H9 (cell line): ENCODE results near the gene OR14I1. TPM values are rescaled to one million over a fixed set of nuclear protein-coding genes. Genes with fewer than 3 reads are reported as not detected.

Experiments used
- DNase-seq: peaks from one replicate; pipeline ENCODE4 v3.0.0-alpha.2; 2017
- H2AFZ ChIP-seq: one replicate; pipeline ENCODE4 v1.6.1; 2013; ENCODE audit warnings: mild to moderate bottlenecking, low read length, control low read depth, moderate library complexity
- H2AK5ac ChIP-seq: 2 replicates; pipeline ENCODE4 v1.6.1; 2013; ENCODE audit warnings: low read length, control low read depth, mixed read lengths; ENCODE audit not compliant: insufficient read length
- H2BK120ac ChIP-seq: one replicate; pipeline ENCODE4 v1.6.1; 2013; ENCODE audit warnings: low read depth, mild to moderate bottlenecking, low read length, control low read depth, inconsistent platforms; ENCODE audit not compliant: poor library complexity, severe bottlenecking
- H2BK12ac ChIP-seq: 2 replicates; pipeline ENCODE4 v1.6.1; 2013; ENCODE audit warnings: low read length, control low read depth, mixed read lengths, low read depth; ENCODE audit not compliant: insufficient read length
- H2BK15ac ChIP-seq: 2 replicates; pipeline ENCODE4 v1.6.1; 2013; ENCODE audit warnings: low read depth, low read length, control low read depth
- H2BK20ac ChIP-seq: one replicate; pipeline ENCODE4 v1.6.1; 2013; ENCODE audit warnings: low read depth, mild to moderate bottlenecking, low read length, control low read depth, inconsistent platforms; ENCODE audit not compliant: poor library complexity, severe bottlenecking
- H2BK5ac ChIP-seq: 2 replicates; pipeline ENCODE4 v1.6.1; 2013; ENCODE audit warnings: low read length, control low read depth, mixed read lengths; ENCODE audit not compliant: insufficient read length
- H3K14ac ChIP-seq: 2 replicates; pipeline ENCODE4 v1.6.1; 2013; ENCODE audit warnings: low read length, control low read depth; ENCODE audit not compliant: insufficient read depth
- H3K18ac ChIP-seq: 2 replicates; pipeline ENCODE4 v1.6.1; 2013; ENCODE audit warnings: low read depth, mild to moderate bottlenecking, mixed read lengths, low read length, control low read depth; ENCODE audit not compliant: insufficient read length
- H3K23ac ChIP-seq: 2 replicates; pipeline ENCODE4 v1.6.1; 2013; ENCODE audit warnings: low read length, control low read depth, mixed read lengths, low read depth; ENCODE audit not compliant: insufficient read length
- H3K23me2 ChIP-seq: 2 replicates; pipeline ENCODE4 v1.6.1; 2013; ENCODE audit warnings: low read depth, mild to moderate bottlenecking, mixed read lengths, low read length, control low read depth; ENCODE audit not compliant: insufficient read length, poor library complexity, severe bottlenecking
- H3K27ac ChIP-seq: 2 replicates; pipeline ENCODE4 v1.5.1; 2013; ENCODE audit warnings: low read length, control low read depth, mixed read lengths, low read depth; ENCODE audit not compliant: insufficient read length
- H3K27me3 ChIP-seq: 2 replicates; pipeline ENCODE4 v1.6.1; 2013; ENCODE audit warnings: low read length, control low read depth, inconsistent platforms; ENCODE audit not compliant: insufficient read depth
- H3K4ac ChIP-seq: 2 replicates; pipeline ENCODE4 v1.6.1; 2013; ENCODE audit warnings: low read depth, mild to moderate bottlenecking, control low read depth, inconsistent platforms, low read length, moderate library complexity
- H3K4me1 ChIP-seq: 2 replicates; pipeline ENCODE4 v1.6.1; 2013; ENCODE audit warnings: low read length, control low read depth, inconsistent platforms; ENCODE audit not compliant: insufficient read depth
- H3K4me2 ChIP-seq: 2 replicates; pipeline ENCODE4 v1.6.1; 2013; ENCODE audit warnings: low read length, control low read depth, mixed read lengths; ENCODE audit not compliant: insufficient read length, insufficient read depth
- H3K56ac ChIP-seq: 2 replicates; pipeline ENCODE4 v1.6.1; 2013; ENCODE audit warnings: low read depth, mild to moderate bottlenecking, mixed read lengths, low read length, control low read depth; ENCODE audit not compliant: insufficient read length
- H3K79me1 ChIP-seq: 2 replicates; pipeline ENCODE4 v1.6.1; 2013; ENCODE audit warnings: low read depth, mild to moderate bottlenecking, moderate library complexity, low read length, control low read depth, inconsistent platforms; ENCODE audit not compliant: insufficient read depth, poor library complexity, severe bottlenecking
- H3K79me2 ChIP-seq: 2 replicates; pipeline ENCODE4 v1.6.1; 2013; ENCODE audit warnings: low read length, control low read depth, inconsistent platforms; ENCODE audit not compliant: insufficient read depth
- H3K9ac ChIP-seq: 2 replicates; pipeline ENCODE4 v1.6.1; 2013; ENCODE audit warnings: low read length, control low read depth, mixed read lengths; ENCODE audit not compliant: insufficient read length; ENCODE audit errors: extremely low read depth
- H3K9me3 ChIP-seq: one replicate; pipeline ENCODE4 v1.6.1; 2013; ENCODE audit warnings: low read depth, low read length, inconsistent platforms; ENCODE audit not compliant: control insufficient read depth
- H3T11ph ChIP-seq: one replicate; pipeline ENCODE4 v1.6.1; 2013; ENCODE audit warnings: mild to moderate bottlenecking, low read length, control low read depth, inconsistent platforms
- H4K20me1 ChIP-seq: one replicate; pipeline ENCODE4 v1.6.1; 2013; ENCODE audit not compliant: control insufficient read depth, insufficient read length, insufficient read depth
- H4K5ac ChIP-seq: 2 replicates; pipeline ENCODE4 v1.6.1; 2013; ENCODE audit warnings: low read depth, mild to moderate bottlenecking, mixed read lengths, low read length, control low read depth; ENCODE audit not compliant: insufficient read length
- H4K8ac ChIP-seq: replicated peaks from 2 replicates; pipeline ENCODE4 v1.6.1; 2013; ENCODE audit warnings: low read length, control low read depth, mixed read lengths, low read depth; ENCODE audit not compliant: insufficient read length
- H4K91ac ChIP-seq: 2 replicates; pipeline ENCODE4 v1.6.1; 2013; ENCODE audit warnings: low read depth, mild to moderate bottlenecking, moderate library complexity, mixed read lengths, low read length, control low read depth; ENCODE audit not compliant: insufficient read length
- H3K27ac Mint-ChIP-seq, 3 experiments: 2 replicates in 2 of 3; 3 replicates in 1 of 3; pipeline ENCODE4 v1.8.0; 2020 to 2021; ENCODE audit warnings: mixed read lengths in 3 of 3, mild to moderate bottlenecking in 1 of 3, moderate library complexity in 1 of 3
- H3K27me3 Mint-ChIP-seq: 2 replicates; pipeline ENCODE4 v1.8.0; 2021; ENCODE audit warnings: low read depth, mild to moderate bottlenecking, moderate library complexity, mixed read lengths
- H3K36me3 Mint-ChIP-seq, 3 experiments: 2 replicates in 2 of 3; 3 replicates in 1 of 3; pipeline ENCODE4 v1.8.0; 2020 to 2021; ENCODE audit warnings: low read depth in 3 of 3, mixed read lengths in 3 of 3; ENCODE audit not compliant: insufficient read depth in 1 of 3
- H3K4me1 Mint-ChIP-seq, 2 experiments: 2 replicates each; pipeline ENCODE4 v1.8.0; 2020; ENCODE audit warnings: mixed read lengths in 2 of 2
- H3K4me3 Mint-ChIP-seq, 2 experiments: 2 replicates in 1 of 2; 3 replicates in 1 of 2; pipeline ENCODE4 v1.8.0; 2020 to 2021; ENCODE audit warnings: mild to moderate bottlenecking in 2 of 2, mixed read lengths in 2 of 2, moderate library complexity in 1 of 2
- H3K9me3 Mint-ChIP-seq, 2 experiments: 2 replicates in 1 of 2; 3 replicates in 1 of 2; pipeline ENCODE4 v1.8.0; 2020; ENCODE audit warnings: mild to moderate bottlenecking in 2 of 2, mixed read lengths in 2 of 2, moderate library complexity in 1 of 2
- WGBS: extraction: QIAGEN DNeasy Blood & Tissue Kit; methylation state at CpG from one replicate; pipeline ENCODE4 v1.1.7; 2013; ENCODE audit warnings: missing lambda C conversion rate, low lambda C conversion rate, mixed read lengths; ENCODE audit not compliant: insufficient read length; ENCODE audit errors: extremely low coverage; 5-methylcytosine and 5-hydroxymethylcytosine counted together
- total RNA-seq: library from RNA; stranded (reverse); gene quantifications from 2 replicates; pipeline ENCODE4 v1.2.1, GENCODE V29; 2021
- TF ChIP-seq, protein P1 (sequence below): fragments of 200-600 bp; sonication (generic); conservative IDR thresholded peaks from 3 replicates; pipeline ENCODE4 v1.8.0; 2021; ENCODE audit warnings: antibody characterized with exemption, mild to moderate bottlenecking

OR14I1 gene
- total RNA-seq, 1 experiment from 2014 or later: not detected

DNA sequence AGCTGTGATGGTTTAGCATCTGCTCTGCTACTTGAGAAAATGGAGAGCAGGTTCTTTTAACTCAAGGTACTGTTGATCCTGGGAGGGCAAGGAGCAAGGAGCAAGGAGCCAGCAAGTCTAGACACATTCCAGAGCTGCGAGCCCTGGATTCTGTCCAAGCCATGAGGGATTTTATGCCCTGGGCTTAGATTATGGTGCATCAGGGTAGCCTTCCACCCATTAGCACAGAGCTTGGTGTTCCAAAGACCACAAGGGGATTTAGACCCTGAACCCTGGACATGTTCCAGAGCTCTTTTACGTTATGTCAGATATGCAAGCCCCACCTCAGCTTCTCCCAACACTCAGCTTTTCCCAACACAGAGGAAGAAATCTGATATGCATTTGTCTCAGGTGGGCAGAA, 2.0 kb upstream of the OR14I1 start:
- H3T11ph ChIP-seq: no peak overlapping the region
- H3K9me3 Mint-ChIP-seq: peaks cover 8 to 11% of the 10 kb centered on the region in 2 experiments
- no peak overlapping the region for H3K4me3 Mint-ChIP-seq

More for the DNA sequence above, 2.0 kb upstream of the OR14I1 start:
- Histone ChIP-seq H3K18ac (no peak overlapping the region), H3K27ac (no peak overlapping the region), H3K4me2 (no peak overlapping the region), H2BK120ac (no peak overlapping the region), H4K8ac (no peak overlapping the region), H2BK20ac (no peak overlapping the region), H3K14ac (no peak overlapping the region), H2AK5ac (no peak overlapping the region), H3K9me3 (peaks cover 82% of the 10 kb centered on the region), H3K23me2 (no peaks in the 10 kb centered on the region), H3K4ac (no peak overlapping the region), H3K23ac (no peak overlapping the region), H3K79me2 (no peaks in the 10 kb centered on the region), H4K20me1 (no peaks in the 10 kb centered on the region), H4K91ac (no peak overlapping the region), H4K5ac (no peak overlapping the region), H3K27me3 (no peaks in the 10 kb centered on the region), H3K56ac (no peak overlapping the region), H3K79me1 (no peaks in the 10 kb centered on the region), H3K4me1 (no peaks in the 10 kb centered on the region), H3K9ac (no peak overlapping the region), H2BK15ac (no peak overlapping the region), H2AFZ (no peak overlapping the region), H2BK12ac (no peak overlapping the region), H2BK5ac (no peak overlapping the region)
- Mint-ChIP-seq H3K4me1 (no peaks in the 10 kb centered on the region), H3K27ac (no peak overlapping the region), H3K27me3 (no peaks in the 10 kb centered on the region), H3K36me3 (peaks cover 0 to 25% (median 7%) of the 10 kb centered on the region in 3 experiments; a peak in 5 of 7 replicates)
- no CpG with 5 or more reads among the region's 2 CpGs for WGBS
- TF ChIP-seq, protein P1, sequence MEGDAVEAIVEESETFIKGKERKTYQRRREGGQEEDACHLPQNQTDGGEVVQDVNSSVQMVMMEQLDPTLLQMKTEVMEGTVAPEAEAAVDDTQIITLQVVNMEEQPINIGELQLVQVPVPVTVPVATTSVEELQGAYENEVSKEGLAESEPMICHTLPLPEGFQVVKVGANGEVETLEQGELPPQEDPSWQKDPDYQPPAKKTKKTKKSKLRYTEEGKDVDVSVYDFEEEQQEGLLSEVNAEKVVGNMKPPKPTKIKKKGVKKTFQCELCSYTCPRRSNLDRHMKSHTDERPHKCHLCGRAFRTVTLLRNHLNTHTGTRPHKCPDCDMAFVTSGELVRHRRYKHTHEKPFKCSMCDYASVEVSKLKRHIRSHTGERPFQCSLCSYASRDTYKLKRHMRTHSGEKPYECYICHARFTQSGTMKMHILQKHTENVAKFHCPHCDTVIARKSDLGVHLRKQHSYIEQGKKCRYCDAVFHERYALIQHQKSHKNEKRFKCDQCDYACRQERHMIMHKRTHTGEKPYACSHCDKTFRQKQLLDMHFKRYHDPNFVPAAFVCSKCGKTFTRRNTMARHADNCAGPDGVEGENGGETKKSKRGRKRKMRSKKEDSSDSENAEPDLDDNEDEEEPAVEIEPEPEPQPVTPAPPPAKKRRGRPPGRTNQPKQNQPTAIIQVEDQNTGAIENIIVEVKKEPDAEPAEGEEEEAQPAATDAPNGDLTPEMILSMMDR: no peak
- DNase-seq: no peak
